Activated CD8-positive, alpha-beta memory T cell treated with anti-CD3 and anti-CD28 coated beads, Interleukin-2, amount 10 ng/mL, durations not matched to agents 7 days and 5 days (primary cell): ENCODE data around the gene KIF1A. TPM values are rescaled to one million over a fixed set of nuclear protein-coding genes. Genes with fewer than 3 reads are reported as not detected.

Source experiments
- ATAC-seq: fragments of 150-1000 bp; cut with Tn5 transposase; one replicate; pipeline ENCODE4 v1.10.0; 2021; ENCODE audit warnings: moderate library complexity
- CTCF ChIA-PET: fragments of 350-600 bp; sonication (Branson Sonifier 250); formaldehyde crosslinking; loops from one replicate; lab custom pipeline; 2021; ENCODE audit warnings: antibody characterized with exemption; lab: Charles Lee
- DNase-seq: peaks from one replicate; pipeline ENCODE4 v3.0.0-alpha.2; 2020
- H3K27ac Mint-ChIP-seq: one replicate; pipeline ENCODE4 v1.8.0; 2021; ENCODE audit warnings: mild to moderate bottlenecking, mixed read lengths
- H3K27me3 Mint-ChIP-seq: one replicate; pipeline ENCODE4 v1.8.0; 2021; ENCODE audit warnings: mixed read lengths
- H3K36me3 Mint-ChIP-seq: one replicate; pipeline ENCODE4 v1.8.0; 2021; ENCODE audit warnings: mild to moderate bottlenecking, mixed read lengths
- H3K4me1 Mint-ChIP-seq: one replicate; pipeline ENCODE4 v1.8.0; 2021; ENCODE audit warnings: mixed read lengths
- H3K4me3 Mint-ChIP-seq: one replicate; pipeline ENCODE4 v1.8.0; 2021; ENCODE audit warnings: mild to moderate bottlenecking, moderate library complexity, mixed read lengths
- H3K9me3 Mint-ChIP-seq: one replicate; pipeline ENCODE4 v1.8.0; 2022; ENCODE audit warnings: low read depth, mixed read lengths
- total RNA-seq, 2 experiments: library from RNA; stranded (reverse); gene quantifications; one replicate each; pipeline ENCODE4 v1.2.3, GENCODE V29; 2021

KIF1A gene
- total RNA-seq, 2 experiments from 2014 or later = 0.76 to 4.6 TPM

- no peak for DNase-seq
- H3K27ac Mint-ChIP-seq = no peak overlapping the region
- peaks cover 2% of the 10 kb centered on the region for H3K27me3 Mint-ChIP-seq
- no peaks in the 10 kb centered on the region for H3K36me3 Mint-ChIP-seq
- CTCF ChIA-PET = no interaction called here
- H3K9me3 Mint-ChIP-seq = no peaks in the 10 kb centered on the region
- H3K4me1 Mint-ChIP-seq = peaks cover 2% of the 10 kb centered on the region
- ATAC-seq = no peak
- no peak overlapping the region for H3K4me3 Mint-ChIP-seq
Measured at GRCh38 chr2:240836781-240837467, 16.9 kb upstream of the KIF1A start.

DNA sequence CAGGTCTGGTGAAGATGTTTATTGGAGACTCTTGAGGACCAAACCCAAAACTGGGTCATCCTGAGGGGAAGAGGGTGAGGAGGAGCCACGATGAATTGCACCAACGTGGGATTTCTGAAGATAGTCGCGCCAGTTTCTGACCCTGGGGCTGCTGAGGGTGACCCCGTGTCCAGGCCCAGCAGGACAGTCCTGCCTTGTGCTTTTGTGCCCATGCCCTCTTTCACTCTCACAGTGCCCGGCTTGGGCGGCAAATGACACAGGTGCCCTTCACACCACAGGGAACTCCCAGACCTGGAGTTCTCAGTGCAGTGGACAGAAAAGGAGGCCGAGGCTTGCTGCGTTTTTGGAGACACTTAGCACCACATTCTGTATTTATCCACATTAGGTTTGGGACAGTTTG is 15.5 kb upstream of the KIF1A start:
- no peaks in the 10 kb centered on the region for H3K9me3 Mint-ChIP-seq
- no peak overlapping the region for H3K4me3 Mint-ChIP-seq
- CTCF ChIA-PET = no interaction called here
- H3K36me3 Mint-ChIP-seq = no peaks in the 10 kb centered on the region
- peaks cover 8% of the 10 kb centered on the region for H3K27me3 Mint-ChIP-seq
- DNase-seq = no peak
- ATAC-seq = no peak
- H3K27ac Mint-ChIP-seq = no peak overlapping the region
- H3K4me1 Mint-ChIP-seq = peaks cover 4% of the 10 kb centered on the region

GRCh38 chr2:240834377-240834975 is 14.5 kb upstream of the KIF1A start:
- Mint-ChIP-seq H3K27ac (no peak overlapping the region), H3K9me3 (no peaks in the 10 kb centered on the region), H3K4me1 (peaks cover 4% of the 10 kb centered on the region), H3K4me3 (no peak overlapping the region), H3K36me3 (no peaks in the 10 kb centered on the region), H3K27me3 (peaks cover 19% of the 10 kb centered on the region)
- ATAC-seq (no peak), DNase-seq (no peak)
- CTCF ChIA-PET = no interaction called here

DNA sequence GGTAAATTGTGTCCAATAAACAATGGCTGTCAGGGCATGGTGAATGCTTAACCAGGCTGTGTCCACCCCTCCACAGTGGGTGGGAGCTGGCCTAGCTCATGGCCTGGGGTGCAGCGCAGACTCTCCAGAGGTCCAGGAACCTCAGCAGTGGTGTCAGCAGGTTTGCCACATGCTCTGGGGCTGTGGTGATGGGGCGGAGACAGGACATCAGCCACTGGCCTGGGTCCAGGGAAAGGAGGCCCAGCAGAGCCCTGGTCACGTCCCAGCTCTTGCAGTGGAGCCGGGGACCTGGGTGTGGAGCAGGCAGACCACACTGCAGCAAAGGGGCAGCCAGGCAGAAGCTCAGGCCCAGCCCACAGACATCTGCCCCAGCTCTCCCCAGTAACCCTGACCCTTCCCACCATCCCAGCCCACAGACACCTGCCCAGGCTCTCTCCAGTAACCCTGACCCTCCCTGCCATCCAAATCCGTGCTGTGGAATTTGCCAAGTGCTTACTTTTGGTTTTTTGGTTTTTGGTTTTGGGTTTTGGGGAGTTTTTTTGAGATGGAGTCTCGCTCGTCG is 13.8 kb upstream of the KIF1A start:
- Mint-ChIP-seq H3K36me3 (no peaks in the 10 kb centered on the region), H3K4me1 (peaks cover 4% of the 10 kb centered on the region), H3K27ac (no peak overlapping the region), H3K9me3 (no peaks in the 10 kb centered on the region), H3K27me3 (peaks cover 24% of the 10 kb centered on the region), H3K4me3 (no peak overlapping the region)
- CTCF ChIA-PET = no interaction called here
- no peak for DNase-seq
- ATAC-seq = no peak

DNA sequence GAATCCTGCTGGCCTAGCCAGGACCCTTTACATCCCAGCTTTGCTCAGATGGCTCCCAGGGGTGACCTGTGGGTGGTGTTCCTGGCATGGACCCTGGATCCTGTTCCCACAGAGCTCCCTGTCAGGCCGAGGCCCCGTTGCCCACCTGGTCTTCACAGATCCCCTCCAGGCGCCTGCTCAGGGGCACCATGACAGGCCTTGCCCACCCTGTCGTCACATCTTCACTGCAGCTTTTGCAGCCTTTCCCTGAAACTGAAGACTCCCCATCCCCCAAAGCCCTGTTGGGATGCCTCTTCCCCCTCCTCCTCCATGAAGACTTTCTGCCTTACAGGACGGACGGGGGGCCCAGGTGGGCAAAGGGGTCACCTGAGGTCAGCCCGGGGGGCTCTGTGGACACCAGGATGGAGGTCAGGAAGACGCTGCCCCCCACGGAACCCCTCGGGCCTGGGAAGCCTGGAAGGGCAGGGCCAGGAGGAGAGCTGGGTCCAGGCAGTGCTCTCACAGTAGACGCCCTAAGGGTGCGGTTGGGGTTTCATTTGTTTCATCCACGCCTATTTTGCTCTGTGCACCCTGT is 13.0 kb upstream of the KIF1A start:
- H3K4me3 Mint-ChIP-seq = no peak overlapping the region
- no peaks in the 10 kb centered on the region for H3K36me3 Mint-ChIP-seq
- ATAC-seq (no peak), DNase-seq (no peak)
- no peaks in the 10 kb centered on the region for H3K9me3 Mint-ChIP-seq
- CTCF ChIA-PET = interaction anchor here (1.8 kb wide), 1 partner anchor 268 kb away, joined by 4 read pairs; no protein-coding TSS in a partner anchor
- H3K27me3 Mint-ChIP-seq = peaks cover 31% of the 10 kb centered on the region
- no peak overlapping the region for H3K27ac Mint-ChIP-seq
- H3K4me1 Mint-ChIP-seq = peaks cover 4% of the 10 kb centered on the region

GRCh38 chr2:240832205-240832727 is 12.2 kb upstream of the KIF1A start:
- H3K27ac Mint-ChIP-seq = no peak overlapping the region
- peak; percentile 92 for ATAC-seq
- peaks cover 36% of the 10 kb centered on the region for H3K27me3 Mint-ChIP-seq
- CTCF ChIA-PET = interaction anchor here (1.8 kb wide), 1 partner anchor 267 kb away, joined by 4 read pairs; no protein-coding TSS in a partner anchor
- H3K36me3 Mint-ChIP-seq = no peaks in the 10 kb centered on the region
- H3K9me3 Mint-ChIP-seq = no peaks in the 10 kb centered on the region
- H3K4me3 Mint-ChIP-seq = peak overlapping the region; percentile 54
- peaks cover 4% of the 10 kb centered on the region for H3K4me1 Mint-ChIP-seq
- DNase-seq = peak; percentile 98

DNA sequence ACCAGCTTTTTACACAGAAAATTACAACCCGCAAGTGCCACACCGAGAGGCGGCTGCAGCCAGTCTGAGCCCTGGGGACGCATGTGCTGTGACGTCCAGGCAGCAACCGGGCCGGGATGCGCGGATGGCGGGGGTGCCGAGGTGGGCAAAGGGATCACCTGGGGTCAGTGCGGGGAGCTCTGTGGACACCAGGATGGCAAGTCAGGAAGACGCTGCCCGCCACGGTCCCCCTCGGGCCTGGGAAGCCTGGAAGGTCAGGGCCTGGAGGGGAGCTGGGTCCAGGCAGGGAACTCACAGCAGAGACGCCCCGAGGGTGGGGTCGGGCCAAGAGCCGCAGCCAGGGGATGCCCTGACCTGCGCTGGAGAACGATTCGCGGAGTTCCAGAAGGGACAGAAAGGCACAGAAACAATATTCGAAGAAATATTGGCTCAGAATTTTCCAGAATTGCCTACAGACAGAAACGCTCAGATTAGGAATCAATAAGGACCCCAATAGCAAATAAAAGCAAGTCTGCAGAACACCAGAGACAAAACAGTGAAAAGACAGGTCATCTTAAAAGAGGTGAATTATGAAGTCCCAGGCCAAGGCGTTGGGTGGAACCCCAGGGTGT is 11.7 kb upstream of the KIF1A start:
- Mint-ChIP-seq H3K9me3 (no peaks in the 10 kb centered on the region), H3K27me3 (peaks cover 42% of the 10 kb centered on the region), H3K27ac (no peak overlapping the region), H3K36me3 (no peaks in the 10 kb centered on the region), H3K4me3 (peak overlapping the region; percentile 54), H3K4me1 (peaks cover 4% of the 10 kb centered on the region)
- CTCF ChIA-PET = interaction anchor here (1.8 kb wide), 1 partner anchor 266 kb away, joined by 4 read pairs; no protein-coding TSS in a partner anchor
- ATAC-seq = no peak
- no peak for DNase-seq

- H3K27ac Mint-ChIP-seq = no peak overlapping the region
- DNase-seq (no peak), ATAC-seq (no peak)
- peaks cover 1% of the 10 kb centered on the region for H3K36me3 Mint-ChIP-seq
- CTCF ChIA-PET = interaction anchor here (0.7 kb wide), 1 partner anchor 394 kb away, joined by 4 read pairs; no protein-coding TSS in a partner anchor
- peaks cover 93% of the 10 kb centered on the region for H3K27me3 Mint-ChIP-seq
- H3K4me3 Mint-ChIP-seq = no peak overlapping the region
- peaks cover 5% of the 10 kb centered on the region for H3K4me1 Mint-ChIP-seq
- no peaks in the 10 kb centered on the region for H3K9me3 Mint-ChIP-seq
Measured at GRCh38 chr2:240825476-240825875, 5.5 kb upstream of the KIF1A start.

DNA sequence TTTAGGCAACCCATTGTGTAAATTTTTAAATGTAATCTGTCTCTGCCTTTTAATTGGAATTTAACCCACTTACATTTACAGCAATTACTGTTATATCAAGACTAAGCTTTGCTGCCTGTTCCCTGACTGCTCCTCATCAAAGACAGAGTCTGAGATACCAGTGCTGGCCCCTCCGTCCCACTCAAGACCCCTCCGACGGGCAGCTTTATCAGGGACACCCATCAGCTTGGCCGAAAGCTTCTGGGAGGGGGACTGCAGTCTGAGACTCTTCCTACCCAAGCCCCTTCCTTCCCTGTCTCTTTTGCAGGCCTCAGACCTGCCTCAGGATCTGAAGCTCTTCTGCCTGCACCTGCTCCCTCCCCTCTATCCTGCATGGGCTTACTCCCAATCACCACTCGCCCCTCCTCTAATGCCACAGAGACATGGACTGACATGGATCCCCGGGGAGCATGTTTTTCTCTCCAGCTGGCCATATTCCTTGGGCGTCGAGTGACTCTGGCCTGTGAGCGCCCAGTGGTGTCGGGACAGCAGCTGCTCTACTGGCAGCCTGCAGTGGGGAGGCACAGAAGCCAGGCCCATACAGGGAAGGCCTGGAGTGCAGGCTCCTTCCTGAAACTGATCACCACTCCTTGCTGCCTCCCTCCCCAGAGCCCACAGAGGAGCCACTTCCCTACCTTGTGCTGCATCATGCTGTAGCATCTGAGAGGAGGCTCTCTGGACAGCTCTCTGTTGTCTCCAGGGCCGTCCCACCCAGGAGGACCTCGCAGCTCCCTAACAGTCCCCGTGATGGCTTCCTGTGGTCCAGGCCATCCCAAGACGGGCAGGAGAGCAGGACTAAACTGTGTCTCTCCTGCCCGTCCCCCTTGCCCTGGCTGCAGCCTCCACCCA is 3.7 kb upstream of the KIF1A start:
- Mint-ChIP-seq H3K4me1 (peaks cover 5% of the 10 kb centered on the region), H3K27ac (no peak overlapping the region), H3K9me3 (no peaks in the 10 kb centered on the region), H3K27me3 (peaks cover 78% of the 10 kb centered on the region), H3K36me3 (peaks cover 1% of the 10 kb centered on the region), H3K4me3 (no peak overlapping the region)
- no peak for DNase-seq
- CTCF ChIA-PET = no interaction called here
- ATAC-seq = no peak

GRCh38 chr2:240822280-240822847 is 2.3 kb upstream of the KIF1A start:
- H3K27me3 Mint-ChIP-seq = peaks cover 75% of the 10 kb centered on the region
- CTCF ChIA-PET = no interaction called here

DNA sequence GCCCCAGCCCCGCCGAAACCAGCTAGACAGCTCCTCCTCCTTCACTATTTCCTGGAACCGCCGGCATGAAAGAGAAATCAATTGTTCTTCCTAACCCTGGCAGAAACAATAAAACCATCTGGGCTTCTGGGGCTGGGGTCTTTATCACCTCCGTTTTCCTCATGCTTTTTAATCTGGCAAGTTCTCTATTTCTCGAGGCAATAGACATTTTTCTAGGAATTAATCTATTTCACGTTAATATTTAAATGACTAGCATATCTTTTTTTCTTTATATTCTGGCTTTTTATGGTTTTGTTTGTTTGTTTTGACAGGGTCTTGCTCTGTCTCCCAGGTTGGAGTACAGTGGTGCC is 1.4 kb upstream of the KIF1A start:
- CTCF ChIA-PET = no interaction called here
- peaks cover 66% of the 10 kb centered on the region for H3K27me3 Mint-ChIP-seq
- DNase-seq = no peak
- H3K27ac Mint-ChIP-seq = no peak overlapping the region
- H3K4me3 Mint-ChIP-seq = peak overlapping the region; percentile 22
- no peak for ATAC-seq
- peaks cover 1% of the 10 kb centered on the region for H3K36me3 Mint-ChIP-seq
- no peaks in the 10 kb centered on the region for H3K9me3 Mint-ChIP-seq
- peaks cover 5% of the 10 kb centered on the region for H3K4me1 Mint-ChIP-seq

More at GRCh38 chr2:240822280-240822847, 2.3 kb upstream of the KIF1A start:
- Mint-ChIP-seq H3K36me3 (peaks cover 1% of the 10 kb centered on the region), H3K4me1 (peaks cover 5% of the 10 kb centered on the region), H3K9me3 (no peaks in the 10 kb centered on the region), H3K4me3 (no peak overlapping the region), H3K27ac (no peak overlapping the region)
- ATAC-seq (no peak), DNase-seq (no peak)
